ENCODE results near the gene OR8I2. TPM values are rescaled to one million over a fixed set of nuclear protein-coding genes. Genes with fewer than 3 reads are reported as not detected.
"Not testable (repeated sequence)": the region's sequence is repeated elsewhere in the genome, so short reads cannot be mapped to it uniquely, and the experiment has no call there.

Gene OR8I2
- polyA plus RNA-seq, 1 of the 3 experiments (the other 2 are of a cell fraction) = not detected

- H3K4me2 ChIP-seq; H3K27me3 ChIP-seq (ENCODE audit: insufficient read depth); H4K20me1 ChIP-seq (ENCODE audit: insufficient read depth); CTCF ChIA-PET; H3K4me3 ChIP-seq (ENCODE audit: low read depth in 2 of 2, low read length in 1 of 2); H3K27ac ChIP-seq (ENCODE audit: low read depth in 2 of 2, low read length in 1 of 2); DNase-seq; H3K79me2 ChIP-seq (ENCODE audit: insufficient read depth); H3K9me3 ChIP-seq; H3K36me3 ChIP-seq (replicated peaks in 1 of 2; ENCODE audit: control insufficient read depth in 1 of 2, insufficient read depth in 2 of 2, low read length in 1 of 2); H2AFZ ChIP-seq (ENCODE audit: low read depth); H3K4me1 ChIP-seq (ENCODE audit: control insufficient read depth in 1 of 2, insufficient read depth in 2 of 2, low read depth in 1 of 2, low read length in 1 of 2); POLR2A ChIA-PET; H3F3A ChIP-seq (replicated peaks; ENCODE audit: insufficient read depth); H3K9ac ChIP-seq; H3K9me2 ChIP-seq: not testable (repeated sequence)
- WGBS (ENCODE audit: low lambda C conversion rate) = 2% methylated on average over 7 of the region's 7 CpGs
Observed at GRCh38 chr11:56057661-56058237, 35.4 kb upstream of the OR8I2 start.

- H3K4me3 ChIP-seq (ENCODE audit: low read depth in 2 of 2, low read length in 1 of 2); H3K27me3 ChIP-seq (ENCODE audit: insufficient read depth); H3K4me2 ChIP-seq; CTCF ChIA-PET; H2AFZ ChIP-seq (ENCODE audit: low read depth); H3F3A ChIP-seq (replicated peaks; ENCODE audit: insufficient read depth); H3K9ac ChIP-seq; POLR2A ChIA-PET; H4K20me1 ChIP-seq (ENCODE audit: insufficient read depth); H3K4me1 ChIP-seq (ENCODE audit: control insufficient read depth in 1 of 2, insufficient read depth in 2 of 2, low read depth in 1 of 2, low read length in 1 of 2); H3K9me3 ChIP-seq; H3K36me3 ChIP-seq (replicated peaks in 1 of 2; ENCODE audit: control insufficient read depth in 1 of 2, insufficient read depth in 2 of 2, low read length in 1 of 2); H3K9me2 ChIP-seq; DNase-seq; H3K79me2 ChIP-seq (ENCODE audit: insufficient read depth); H3K27ac ChIP-seq (ENCODE audit: low read depth in 2 of 2, low read length in 1 of 2): not testable (repeated sequence)
- WGBS (ENCODE audit: low lambda C conversion rate) = 16% methylated on average over 7 of the region's 7 CpGs
Observed at GRCh38 chr11:56058260-56058780, 34.8 kb upstream of the OR8I2 start.

DNA sequence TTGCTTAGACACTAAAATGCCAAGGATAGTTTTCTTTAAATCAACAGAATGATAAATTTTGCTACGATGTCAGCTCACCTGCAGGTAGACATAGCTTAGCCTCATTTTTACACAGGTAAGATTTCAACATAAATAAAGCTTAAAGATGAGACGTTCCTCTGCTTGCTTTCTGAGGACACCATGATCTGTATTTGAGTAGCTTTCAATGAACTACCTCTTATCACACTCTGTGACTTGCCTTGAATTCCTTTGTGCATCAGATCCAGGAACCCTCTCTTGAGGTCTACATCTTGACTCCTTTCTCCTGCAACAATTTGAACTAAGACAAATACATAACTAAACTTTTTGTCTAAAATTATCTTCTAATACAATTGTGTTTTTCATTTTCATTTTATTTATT, 26.1 kb upstream of the OR8I2 start:
- Histone ChIP-seq H3K79me2 (ENCODE audit: insufficient read depth) (no peaks in the 10 kb centered on the region; the same call in 1 of the 2 replicates), H3K4me1 (ENCODE audit: control insufficient read depth in 1 of 2, insufficient read depth in 2 of 2, low read depth in 1 of 2, low read length in 1 of 2) (no peaks in the 10 kb centered on the region), H3K4me3 (ENCODE audit: low read depth in 2 of 2, low read length in 1 of 2) (no peak overlapping the region), H3K27ac (ENCODE audit: low read depth in 2 of 2, low read length in 1 of 2) (no peak overlapping the region), H3K9me2 (no peaks in the 10 kb centered on the region), H2AFZ (ENCODE audit: low read depth) (no peak overlapping the region), H3K27me3 (ENCODE audit: insufficient read depth) (no peaks in the 10 kb centered on the region), H4K20me1 (ENCODE audit: insufficient read depth) (no peaks in the 10 kb centered on the region), H3K4me2 (no peak overlapping the region), H3K9ac (no peak overlapping the region), H3F3A (replicated peaks; ENCODE audit: insufficient read depth) (no peaks in the 10 kb centered on the region), H3K9me3 (no peaks in the 10 kb centered on the region), H3K36me3 (replicated peaks in 1 of 2; ENCODE audit: control insufficient read depth in 1 of 2, insufficient read depth in 2 of 2, low read length in 1 of 2) (no peaks in the 10 kb centered on the region)
- DNase-seq = no peak
- ChIA-PET POLR2A (no interaction called here), CTCF (no interaction called here)
- TF ChIP-seq FOSL2 (IDR thresholded peaks at IDR 0.05; ENCODE audit: borderline replicate concordance, low read depth) = no peak
- TF ChIP-seq RAD21 (IDR thresholded peaks at IDR 0.05; ENCODE audit: low read length) = no peak
- no peak for TF ChIP-seq SIN3A (IDR thresholded peaks at IDR 0.05; ENCODE audit: borderline replicate concordance, low read depth, low read length)
- no peak for TF ChIP-seq TCF12 (IDR thresholded peaks at IDR 0.05)
- TF ChIP-seq TAF1 (IDR thresholded peaks at IDR 0.05; ENCODE audit: borderline replicate concordance, low read depth, low read length) = no peak
- TF ChIP-seq GABPA (IDR thresholded peaks at IDR 0.05; ENCODE audit: low read depth) = no peak
- TF ChIP-seq FOXJ3 (CRISPR knock-in tag; IDR thresholded peaks at IDR 0.05) = no peak
- no peak for TF ChIP-seq MAX (IDR thresholded peaks at IDR 0.05; ENCODE audit: low read depth)
- no peak for TF ChIP-seq CHD2 (IDR thresholded peaks at IDR 0.05; ENCODE audit: low read length, partially characterized antibody)
- TF ChIP-seq YY1 (IDR thresholded peaks at IDR 0.05; ENCODE audit: low read depth) = no peak
- TF ChIP-seq RXRA (IDR thresholded peaks at IDR 0.05; ENCODE audit: borderline replicate concordance, low read depth) = no peak
- TF ChIP-seq USF2 (IDR thresholded peaks at IDR 0.05; ENCODE audit: borderline replicate concordance, low read depth, low read length) = no peak
- TF ChIP-seq RFX5 (IDR thresholded peaks at IDR 0.05; ENCODE audit: low read length) = no peak
- TF ChIP-seq, protein P1, sequence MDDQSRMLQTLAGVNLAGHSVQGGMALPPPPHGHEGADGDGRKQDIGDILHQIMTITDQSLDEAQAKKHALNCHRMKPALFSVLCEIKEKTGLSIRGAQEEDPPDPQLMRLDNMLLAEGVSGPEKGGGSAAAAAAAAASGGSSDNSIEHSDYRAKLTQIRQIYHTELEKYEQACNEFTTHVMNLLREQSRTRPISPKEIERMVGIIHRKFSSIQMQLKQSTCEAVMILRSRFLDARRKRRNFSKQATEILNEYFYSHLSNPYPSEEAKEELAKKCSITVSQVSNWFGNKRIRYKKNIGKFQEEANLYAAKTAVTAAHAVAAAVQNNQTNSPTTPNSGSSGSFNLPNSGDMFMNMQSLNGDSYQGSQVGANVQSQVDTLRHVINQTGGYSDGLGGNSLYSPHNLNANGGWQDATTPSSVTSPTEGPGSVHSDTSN (IDR thresholded peaks at IDR 0.05) = no peak
- TF ChIP-seq, protein P2, sequence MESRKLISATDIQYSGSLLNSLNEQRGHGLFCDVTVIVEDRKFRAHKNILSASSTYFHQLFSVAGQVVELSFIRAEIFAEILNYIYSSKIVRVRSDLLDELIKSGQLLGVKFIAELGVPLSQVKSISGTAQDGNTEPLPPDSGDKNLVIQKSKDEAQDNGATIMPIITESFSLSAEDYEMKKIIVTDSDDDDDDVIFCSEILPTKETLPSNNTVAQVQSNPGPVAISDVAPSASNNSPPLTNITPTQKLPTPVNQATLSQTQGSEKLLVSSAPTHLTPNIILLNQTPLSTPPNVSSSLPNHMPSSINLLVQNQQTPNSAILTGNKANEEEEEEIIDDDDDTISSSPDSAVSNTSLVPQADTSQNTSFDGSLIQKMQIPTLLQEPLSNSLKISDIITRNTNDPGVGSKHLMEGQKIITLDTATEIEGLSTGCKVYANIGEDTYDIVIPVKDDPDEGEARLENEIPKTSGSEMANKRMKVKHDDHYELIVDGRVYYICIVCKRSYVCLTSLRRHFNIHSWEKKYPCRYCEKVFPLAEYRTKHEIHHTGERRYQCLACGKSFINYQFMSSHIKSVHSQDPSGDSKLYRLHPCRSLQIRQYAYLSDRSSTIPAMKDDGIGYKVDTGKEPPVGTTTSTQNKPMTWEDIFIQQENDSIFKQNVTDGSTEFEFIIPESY (IDR thresholded peaks at IDR 0.05; ENCODE audit: borderline replicate concordance, low read depth) = no peak
- no peak for TF ChIP-seq POLR2AphosphoS5 (IDR thresholded peaks at IDR 0.05; ENCODE audit: low read depth, low read length)
- TF ChIP-seq RCOR1 (IDR thresholded peaks at IDR 0.05; ENCODE audit: low read length) = no peak
- TF ChIP-seq TEAD4 (IDR thresholded peaks at IDR 0.05; ENCODE audit: borderline replicate concordance, insufficient read depth) = no peak
- no peak for TF ChIP-seq NFIC (IDR thresholded peaks at IDR 0.05; ENCODE audit: borderline replicate concordance)
- WGBS (ENCODE audit: low lambda C conversion rate) = 0% methylated on average over 2 of the region's 2 CpGs

Data from SK-N-SH (cell line).